Endothelial cell of umbilical vein (primary cell): Measurements from ENCODE around the gene ACAD9. TPM values are rescaled to one million over a fixed set of nuclear protein-coding genes. Genes with fewer than 3 reads are reported as not detected.

Experiments
- BruUV-seq: library from RNA; stranded (reverse); fragments of 400-500 nt; replicated peaks from 2 replicates; lab custom pipeline; 2021; lab: Mats Ljungman, UMichigan
- CTCF ChIA-PET: fragments of 300-600, 350-600 bp; sonication (Branson Sonifier 250); formaldehyde crosslinking; loops from one replicate; lab custom pipeline; 2021; ENCODE audit warnings: antibody characterized with exemption, inconsistent platforms; lab: Charles Lee
- POLR2A ChIA-PET: fragments of 300-600, 350-600 bp; sonication (Branson Sonifier 250); formaldehyde crosslinking; loops from one replicate; lab custom pipeline; 2021; ENCODE audit warnings: antibody characterized with exemption, inconsistent platforms; lab: Charles Lee
- DNase-seq: peaks from one replicate; pipeline ENCODE4 v3.0.0-alpha.2; 2011; ENCODE audit warnings: low read depth, low spot score
- FAIRE-seq: peaks from 2 replicates; lab custom pipeline; 2011; peaks lifted over from hg19 to GRCh38; lab: Jason Lieb, UNC
- H2AFZ ChIP-seq: 2 replicates; pipeline ENCODE4 v1.6.0; 2012; ENCODE audit warnings: low read depth, low read length, control low read depth, inconsistent platforms
- H3K27ac ChIP-seq: 2 replicates; pipeline ENCODE4 v1.5.1; 2011; ENCODE audit warnings: low read depth, mild to moderate bottlenecking, control low read depth, low read length, moderate library complexity; ENCODE audit not compliant: insufficient read depth
- H3K27me3 ChIP-seq, 2 experiments: 2 replicates each; pipeline versions ENCODE4 v1.6.0 to v1.6.1; 2011; ENCODE audit warnings: low read length in 2 of 2, mixed read lengths in 1 of 2; ENCODE audit not compliant: control insufficient read depth in 2 of 2, insufficient read depth in 2 of 2
- H3K36me3 ChIP-seq, 2 experiments: 2 replicates in 1 of 2; 3 replicates in 1 of 2; pipeline ENCODE4 v1.5.1; 2011; ENCODE audit warnings: low read length in 2 of 2, mild to moderate bottlenecking in 1 of 2, moderate library complexity in 1 of 2; ENCODE audit not compliant: control insufficient read depth in 2 of 2, insufficient read depth in 2 of 2; ENCODE audit errors: extremely low read depth in 1 of 2
- H3K4me1 ChIP-seq: 3 replicates; pipeline ENCODE4 v1.5.1; 2011; ENCODE audit warnings: mild to moderate bottlenecking, low read length; ENCODE audit not compliant: control insufficient read depth, insufficient read depth; ENCODE audit errors: extremely low read depth
- H3K4me2 ChIP-seq: 2 replicates; pipeline ENCODE4 v1.6.1; 2011; ENCODE audit warnings: low read length, control low read depth, mixed read lengths; ENCODE audit not compliant: insufficient read depth
- H3K4me3 ChIP-seq, 3 experiments: fragments of 200-600 bp in 1 of 3; sonication (generic), shearing (Covaris generic) in 1 of 3; replicated peaks in 1 of 3; 2 replicates each; pipeline ENCODE4 v1.5.1; 2011 to 2016; ENCODE audit warnings: control low read depth in 3 of 3, low read length in 3 of 3, mild to moderate bottlenecking in 2 of 3, inconsistent platforms in 1 of 3, low read depth in 1 of 3, moderate library complexity in 1 of 3; ENCODE audit not compliant: insufficient read depth in 1 of 3
- H3K79me2 ChIP-seq: 2 replicates; pipeline ENCODE4 v1.6.0; 2012; ENCODE audit warnings: low read length, inconsistent platforms; ENCODE audit not compliant: control insufficient read depth, insufficient read depth
- H3K9ac ChIP-seq: replicated peaks from 2 replicates; pipeline ENCODE3; 2011; ENCODE audit warnings: low read length, control low read depth; ENCODE audit not compliant: insufficient read depth; ENCODE audit errors: extremely low read depth
- H3K9me1 ChIP-seq: replicated peaks from 3 replicates; pipeline ENCODE4 v1.6.0; 2011; ENCODE audit warnings: mild to moderate bottlenecking, low read length; ENCODE audit not compliant: control insufficient read depth, insufficient read depth; ENCODE audit errors: extremely low read depth
- H3K9me3 ChIP-seq: replicated peaks from 2 replicates; pipeline ENCODE4 v1.5.1; 2012; ENCODE audit warnings: low read length, inconsistent platforms; ENCODE audit not compliant: control insufficient read depth, insufficient read depth
- H4K20me1 ChIP-seq: replicated peaks from 2 replicates; pipeline ENCODE3; 2011; ENCODE audit warnings: mild to moderate bottlenecking, low read length; ENCODE audit not compliant: control insufficient read depth, insufficient read depth; ENCODE audit errors: extremely low read depth
- EZH2 ChIP-seq: IDR thresholded peaks from 2 replicates; pipeline ENCODE4 v1.6.1; 2012; ENCODE audit warnings: borderline replicate concordance, low read depth, mild to moderate bottlenecking, moderate library complexity, low read length, inconsistent platforms; ENCODE audit not compliant: severe bottlenecking
- FOS ChIP-seq: IDR thresholded peaks from 2 replicates; pipeline ENCODE4 v1.6.1; 2011; ENCODE audit warnings: mild to moderate bottlenecking, low read length, moderate library complexity, borderline replicate concordance; ENCODE audit not compliant: insufficient read depth
- GATA2 ChIP-seq: IDR thresholded peaks from 2 replicates; pipeline ENCODE4 v1.7.0; 2011; ENCODE audit warnings: low read depth, mild to moderate bottlenecking, moderate library complexity, mixed read lengths, low read length; ENCODE audit not compliant: insufficient read length, insufficient read depth
- JUN ChIP-seq: IDR thresholded peaks from 2 replicates; pipeline ENCODE4 v1.6.1; 2011; ENCODE audit warnings: borderline replicate concordance, low read depth; ENCODE audit not compliant: insufficient read length, insufficient read depth
- MYC ChIP-seq: IDR thresholded peaks from one replicate; pipeline ENCODE4 v1.6.1; 2011; ENCODE audit warnings: mild to moderate bottlenecking, low read depth, low read length
- POLR2A ChIP-seq: IDR thresholded peaks from 2 replicates; pipeline ENCODE4 v1.6.1; 2012; ENCODE audit warnings: low read depth, mild to moderate bottlenecking, control low read depth, low read length
- POLR2AphosphoS5 ChIP-seq: IDR thresholded peaks from 2 replicates; pipeline ENCODE4 v1.6.1; 2012; ENCODE audit warnings: low read depth, mild to moderate bottlenecking, control low read depth, low read length, moderate library complexity; ENCODE audit not compliant: insufficient read depth
- dilution Hi-C: fragments of 300-500 bp; cut with MboI; formaldehyde crosslinking; loops from one replicate; pipeline ENCODE4 v1.15.0; 2019; ENCODE audit warnings: low sequenced_read_pairs; ENCODE audit not compliant: extremely low pct_ligation_motif_present
- intact Hi-C: fragments of 100-400 bp; cut with micrococcal nuclease; formaldehyde crosslinking; loops from one replicate; pipeline ENCODE4 v1.10.0; 2022
- polyA plus RNA-seq, 4 experiments: library from polyadenylated mRNA; depleted of rRNA in 3 of 4; stranded (reverse) in 3 of 4; unstranded in 1 of 4; fragments of >200 nt; gene quantifications; 2 replicates each; pipeline versions ENCODE4 v1.2.1 to v1.2.3, GENCODE V29; 2011 to 2012; ENCODE audit warnings: missing spikeins in 1 of 4
- total RNA-seq: library from RNA; stranded (reverse); gene quantifications from 2 replicates; pipeline ENCODE4 v1.2.3, GENCODE V29; 2021
- TF ChIP-seq, protein P1 (sequence below), 2 donors: IDR thresholded peaks; 1 replicate in 1 of 2; 2 replicates in 1 of 2; pipeline ENCODE4 v1.5.1; 2011; ENCODE audit warnings: low read length in 2 of 2, mild to moderate bottlenecking in 2 of 2, moderate library complexity in 2 of 2, control low read depth in 1 of 2, inconsistent platforms in 1 of 2, low read depth in 1 of 2; ENCODE audit not compliant: insufficient read depth in 1 of 2; ENCODE audit errors: extremely low read depth in 1 of 2
- TF ChIP-seq, protein P2 (sequence below): IDR thresholded peaks from 2 replicates; pipeline ENCODE4 v1.6.1; 2011; ENCODE audit not compliant: insufficient read depth, insufficient read length

Gene ACAD9
- total and polyA plus RNA-seq, 2 donors (not counting 3 experiments of a cell fraction or from before 2014, with no cell fraction given), result 58.6 to 65.8 TPM

DNA sequence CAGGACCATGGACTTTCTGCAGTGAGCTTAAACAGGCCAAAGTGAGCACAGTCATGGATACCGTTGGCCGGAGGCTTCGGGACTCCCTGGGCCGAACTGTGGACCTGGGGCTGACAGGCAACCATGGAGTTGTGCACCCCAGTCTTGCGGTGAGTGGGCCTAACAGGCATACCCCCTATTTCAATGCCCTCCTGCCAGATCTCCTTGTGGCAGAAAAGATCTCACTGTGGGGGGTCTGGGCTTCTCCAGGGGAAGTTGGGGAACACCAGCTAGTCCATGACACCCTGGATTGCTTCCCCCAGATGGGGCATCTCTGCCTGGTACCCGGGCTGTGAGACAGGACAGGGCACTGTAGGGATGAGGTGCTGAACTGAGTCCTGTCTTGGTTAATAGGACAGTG lies 29.5 kb downstream of the ACAD9 start:
- FAIRE-seq (no peak), DNase-seq (no peak)
- Histone ChIP-seq H4K20me1 (no peaks in the 10 kb centered on the region), H3K4me2 (no peak overlapping the region), H3K9ac (no peak overlapping the region), H3K27ac (no peak overlapping the region), H3K9me3 (no peaks in the 10 kb centered on the region), H2AFZ (no peak overlapping the region), H3K4me1 (no peaks in the 10 kb centered on the region), H3K36me3 (peaks cover 7 to 74% of the 10 kb centered on the region in 2 experiments), H3K79me2 (no peaks in the 10 kb centered on the region), H3K27me3 (no peaks in the 10 kb centered on the region), H3K9me1 (no peaks in the 10 kb centered on the region), H3K4me3 (no peak overlapping the region)
- no TSS peak for BruUV-seq
- POLR2A ChIA-PET, result no interaction called here
- CTCF ChIA-PET, result interaction anchor here (1.4 kb wide), 1 partner anchor 30 kb away, joined by 3 read pairs; the partner anchor contains the start of gene ACAD9
- intact Hi-C loops (no loop called here), dilution Hi-C loops (loop anchor here (25.0 kb wide), 1 partner anchor 203 kb away; the partner anchor contains the start of gene RAB43)
- TF ChIP-seq JUN (no peak), EZH2 (no peak), GATA2 (no peak), FOS (no peak), MYC (no peak), POLR2A (no peak), POLR2AphosphoS5 (no peak)
- TF ChIP-seq, protein P1, sequence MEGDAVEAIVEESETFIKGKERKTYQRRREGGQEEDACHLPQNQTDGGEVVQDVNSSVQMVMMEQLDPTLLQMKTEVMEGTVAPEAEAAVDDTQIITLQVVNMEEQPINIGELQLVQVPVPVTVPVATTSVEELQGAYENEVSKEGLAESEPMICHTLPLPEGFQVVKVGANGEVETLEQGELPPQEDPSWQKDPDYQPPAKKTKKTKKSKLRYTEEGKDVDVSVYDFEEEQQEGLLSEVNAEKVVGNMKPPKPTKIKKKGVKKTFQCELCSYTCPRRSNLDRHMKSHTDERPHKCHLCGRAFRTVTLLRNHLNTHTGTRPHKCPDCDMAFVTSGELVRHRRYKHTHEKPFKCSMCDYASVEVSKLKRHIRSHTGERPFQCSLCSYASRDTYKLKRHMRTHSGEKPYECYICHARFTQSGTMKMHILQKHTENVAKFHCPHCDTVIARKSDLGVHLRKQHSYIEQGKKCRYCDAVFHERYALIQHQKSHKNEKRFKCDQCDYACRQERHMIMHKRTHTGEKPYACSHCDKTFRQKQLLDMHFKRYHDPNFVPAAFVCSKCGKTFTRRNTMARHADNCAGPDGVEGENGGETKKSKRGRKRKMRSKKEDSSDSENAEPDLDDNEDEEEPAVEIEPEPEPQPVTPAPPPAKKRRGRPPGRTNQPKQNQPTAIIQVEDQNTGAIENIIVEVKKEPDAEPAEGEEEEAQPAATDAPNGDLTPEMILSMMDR (IDR thresholded peaks at IDR 0.05; ENCODE audit: extremely low read depth in 1 of 2, insufficient read depth in 1 of 2, low read depth in 1 of 2, low read length in 2 of 2), result no peak
- TF ChIP-seq, protein P2, sequence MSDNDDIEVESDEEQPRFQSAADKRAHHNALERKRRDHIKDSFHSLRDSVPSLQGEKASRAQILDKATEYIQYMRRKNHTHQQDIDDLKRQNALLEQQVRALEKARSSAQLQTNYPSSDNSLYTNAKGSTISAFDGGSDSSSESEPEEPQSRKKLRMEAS, result no peak
